Motor neuron (in vitro differentiated cells): ENCODE data around the gene TEDC2. TPM values are rescaled to one million over a fixed set of nuclear protein-coding genes. Genes with fewer than 3 reads are reported as not detected.

ENCODE experiments used
- ATAC-seq, 8 experiments: fragments of 200-7000 bp; cut with Tn5 transposase; replicated peaks in 6 of 8; 2 replicates each; pipeline ENCODE4 v1.8.0; 2021; ENCODE audit warnings: mild to moderate bottlenecking in 8 of 8, moderate library complexity in 8 of 8
- H3K27ac ChIP-seq, 2 donors: fragments of 250-450 bp; sonication (Bioruptor Pico); 2 replicates each; pipeline ENCODE4 v1.9.0; 2021; ENCODE audit warnings: antibody characterized with exemption in 2 of 2, mild to moderate bottlenecking in 2 of 2, moderate library complexity in 1 of 2
- H3K4me1 ChIP-seq, 2 donors: fragments of 250-450 bp; sonication (Bioruptor Pico); replicated peaks in 1 of 2; 2 replicates each; pipeline ENCODE4 v1.6.1; 2021; ENCODE audit warnings: antibody characterized with exemption in 2 of 2, mild to moderate bottlenecking in 2 of 2, moderate library complexity in 1 of 2
- H3K4me3 ChIP-seq, 5 donors: fragments of 250-450 bp; sonication (Bioruptor Pico); 2 replicates each; pipeline ENCODE4 v1.9.0; 2021; ENCODE audit warnings: antibody characterized with exemption in 5 of 5, mild to moderate bottlenecking in 5 of 5, moderate library complexity in 4 of 5
- whole genome bisulfite sequencing, 10 experiments: fragments of 450-650 bp; shearing (Covaris generic); methylation state at CpG; one replicate each; pipeline ENCODE4 v1.0.0; 2022; 5-methylcytosine and 5-hydroxymethylcytosine counted together
- in situ Hi-C, 9 experiments: fragments of 400-800 bp; cut with MboI; loops; one replicate each; pipeline ENCODE4 v1.15.0; 2021; ENCODE audit warnings: low sequenced_read_pairs in 9 of 9, low pct_unique_long_range_greater_than_20kb in 2 of 9; ENCODE audit not compliant: unreplicated experiment in 9 of 9
- total RNA-seq, 8 experiments: library from RNA; unstranded; fragments of 300-600 nt; gene quantifications; 2 replicates each; pipeline versions ENCODE4 v1.2.3 to v1.2.4, GENCODE V29; 2022

The TEDC2 gene
- total RNA-seq, 8 experiments from 2014 or later = 0.61 to 26.8 (median 10.0) TPM

DNA sequence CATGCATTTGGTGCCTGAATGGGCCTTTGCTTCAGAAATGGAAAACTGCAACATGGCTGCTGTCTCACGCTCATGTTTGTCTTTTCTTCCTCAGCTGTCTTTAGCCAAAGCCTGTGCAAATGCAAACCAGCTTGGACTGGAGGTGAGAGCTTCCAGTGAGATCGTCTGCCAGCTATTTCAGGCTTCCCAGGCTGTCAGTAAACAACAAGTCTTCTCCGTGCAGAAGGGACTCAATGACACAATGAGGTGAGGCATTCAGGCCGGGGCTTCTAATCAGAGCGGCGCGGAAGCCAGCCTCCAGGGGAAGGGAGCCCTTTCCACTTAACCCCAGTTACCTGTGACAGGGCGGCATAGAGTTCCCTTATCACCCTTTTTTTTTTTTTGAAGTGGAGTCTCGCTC, 16.4 kb upstream of the TEDC2 start:
- ATAC-seq = peak in 5 of 8 experiments; percentile 52 to 85 (median 63)
- WGBS, 10 experiments = 38 to 100% (median 94%) methylated on average over 1 to 8 of the region's 9 CpGs; no CpG with 5 or more reads in 2 of the 10 experiments
- in situ Hi-C loops = loop anchor here in 1 of 9 experiments (25.0 kb wide), 1 partner anchor 106 kb away; the partner anchor contains the start of gene ABCA3
- Histone ChIP-seq H3K27ac (no peak overlapping the region), H3K4me3 (no peak overlapping the region), H3K4me1 (no peaks in the 10 kb centered on the region)

DNA sequence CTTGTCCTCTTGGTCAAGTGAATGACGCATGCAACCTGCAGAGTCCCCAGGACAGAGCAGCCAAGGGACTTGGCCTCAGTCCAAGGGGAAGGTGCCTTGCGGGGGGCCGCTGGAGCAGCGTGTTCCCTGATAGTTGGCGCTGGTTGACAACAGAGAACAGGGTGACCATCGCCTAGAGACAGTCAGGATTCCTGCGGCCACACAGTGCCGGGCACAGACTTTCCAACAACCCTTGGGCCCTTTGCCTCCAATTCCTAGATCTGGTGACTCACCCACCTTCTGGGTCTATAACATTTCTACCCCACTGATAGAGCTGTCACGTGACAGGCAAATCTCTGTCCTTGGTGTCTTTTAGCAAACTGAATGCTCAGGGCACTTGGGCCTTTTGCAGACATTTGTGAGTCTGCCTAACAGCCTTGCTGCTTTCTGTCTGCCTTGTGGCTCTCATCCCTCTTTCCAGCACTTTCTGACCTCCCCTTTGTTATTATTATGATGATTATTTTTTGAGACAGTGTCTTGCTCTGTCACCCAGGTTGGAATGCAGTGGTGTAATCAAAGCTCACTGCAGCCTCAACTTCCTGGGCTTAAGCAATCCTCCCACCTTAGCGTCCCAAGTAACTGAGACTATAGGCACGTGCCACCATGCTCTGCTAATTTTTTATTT, 11.9 kb upstream of the TEDC2 start:
- in situ Hi-C loops = loop anchor here in 1 of 9 experiments (25.0 kb wide), 1 partner anchor 111 kb away; the partner anchor contains the start of gene ABCA3

DNA sequence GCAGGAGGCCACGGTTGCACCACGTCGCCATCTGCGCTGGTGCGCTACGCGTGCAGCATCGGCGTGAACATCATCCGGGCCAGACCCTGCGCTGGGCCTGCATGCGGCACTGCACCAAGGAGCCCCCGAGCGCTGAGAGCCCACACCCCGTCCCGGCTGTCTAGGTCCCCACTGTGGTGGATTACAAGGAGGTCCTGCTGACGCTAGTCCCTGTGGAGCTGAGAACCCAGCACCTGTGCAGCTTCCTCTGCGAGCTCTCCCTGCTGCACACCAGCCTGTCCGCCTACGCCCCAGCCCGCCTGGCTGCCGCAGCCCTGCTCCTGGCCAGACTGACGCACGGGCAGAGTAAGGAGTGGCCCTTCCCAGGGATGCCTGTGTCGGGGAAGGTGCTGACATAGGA, 10.8 kb upstream of the TEDC2 start:
- Histone ChIP-seq H3K27ac (no peak overlapping the region), H3K4me3 (no peak overlapping the region), H3K4me1 (no peaks in the 10 kb centered on the region)
- WGBS, 10 experiments = 94 to 100% (median 98%) methylated on average over 3 to 9 of the region's 25 CpGs; no CpG with 5 or more reads in 5 of the 10 experiments
- ATAC-seq = no peak
- in situ Hi-C loops = loop anchor here in 1 of 9 experiments (25.0 kb wide), 1 partner anchor 112 kb away; the partner anchor contains the start of gene ABCA3

More for the DNA sequence above, 11.9 kb upstream of the TEDC2 start:
- ATAC-seq = no peak
- no peak overlapping the region for H3K27ac ChIP-seq
- H3K4me1 ChIP-seq = no peaks in the 10 kb centered on the region
- H3K4me3 ChIP-seq = no peak overlapping the region
- 40 to 100% (median 95%) methylated on average over 1 to 4 of the region's 11 CpGs; no CpG with 5 or more reads in 1 of the 10 experiments for WGBS, 10 experiments

DNA sequence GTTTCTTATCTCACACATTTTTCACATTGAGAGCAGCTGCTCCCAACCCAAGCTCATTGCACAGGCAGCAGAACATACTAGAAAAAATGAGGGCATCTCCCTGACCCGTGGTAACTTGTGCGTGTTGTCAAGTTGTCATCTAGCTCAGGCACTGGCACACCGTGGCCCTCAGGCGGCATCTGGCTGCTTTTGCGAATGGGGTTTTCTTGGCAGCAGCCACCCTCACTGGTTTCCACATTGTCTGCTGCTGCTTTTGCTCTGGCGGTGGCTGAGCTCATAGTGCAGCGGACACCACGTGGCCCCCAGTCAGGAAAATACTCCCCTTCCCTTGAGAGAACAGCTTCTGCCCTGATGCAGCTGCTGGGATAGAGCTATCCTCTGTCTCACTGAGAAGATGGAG, 9.4 kb upstream of the TEDC2 start:
- H3K27ac ChIP-seq = no peak overlapping the region
- ATAC-seq = no peak
- no peaks in the 10 kb centered on the region for H3K4me1 ChIP-seq
- 81 to 100% (median 96%) methylated on average over 2 to 4 of the region's 8 CpGs; no CpG with 5 or more reads in 3 of the 10 experiments for WGBS, 10 experiments
- H3K4me3 ChIP-seq = no peak overlapping the region
- in situ Hi-C loops = no loop called here

DNA sequence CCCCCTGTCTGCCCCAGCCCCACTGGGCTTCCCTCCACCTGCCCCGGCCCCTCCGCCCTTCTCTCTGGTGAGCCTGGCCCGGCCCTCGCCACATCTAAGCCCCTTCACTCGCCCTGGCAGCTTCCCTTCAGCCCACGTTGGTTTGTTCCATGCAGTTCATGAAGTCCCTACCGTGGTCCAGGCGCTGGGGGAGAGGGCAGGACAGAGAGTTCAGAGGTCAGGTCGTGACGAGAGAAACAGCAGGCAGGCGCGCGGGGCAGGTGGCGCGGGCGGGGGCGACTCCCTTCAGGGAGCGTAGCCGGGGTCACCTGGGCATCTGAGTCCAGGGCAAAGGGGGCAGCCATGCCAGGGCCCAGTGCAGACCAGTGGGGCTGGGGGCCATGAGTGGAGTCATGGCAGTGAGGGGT, 8.9 kb upstream of the TEDC2 start:
- no CpG with 5 or more reads among the region's 19 CpGs for WGBS, 10 experiments
- Histone ChIP-seq H3K4me1 (no peaks in the 10 kb centered on the region), H3K27ac (no peak overlapping the region), H3K4me3 (no peak overlapping the region)
- in situ Hi-C loops = no loop called here
- no peak for ATAC-seq

DNA sequence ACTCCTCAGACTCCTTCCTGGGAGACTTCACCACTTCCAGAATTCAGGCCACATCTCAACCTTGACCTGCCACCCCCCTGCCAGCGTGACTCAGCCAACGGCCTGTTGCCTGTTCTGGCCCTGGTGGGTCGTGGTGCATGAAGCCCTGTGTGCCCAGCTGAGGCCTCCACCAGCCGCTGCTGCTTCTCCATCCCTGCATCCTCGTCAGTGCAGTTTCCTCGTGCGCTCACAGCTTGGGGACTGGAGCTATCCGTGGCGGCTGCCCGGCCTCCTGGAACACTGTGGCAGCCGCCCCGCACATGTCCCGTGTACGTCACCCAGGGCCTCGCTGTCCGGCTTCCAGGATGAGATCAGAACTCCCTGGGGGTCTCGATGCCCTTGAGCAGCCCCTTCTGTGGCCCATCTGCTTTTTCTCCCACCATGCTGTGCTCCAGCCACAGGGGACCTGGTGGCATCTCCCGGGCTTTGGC, 8.0 kb upstream of the TEDC2 start:
- in situ Hi-C loops = no loop called here
- Histone ChIP-seq H3K27ac (no peak overlapping the region), H3K4me3 (no peak overlapping the region), H3K4me1 (no peaks in the 10 kb centered on the region)
- WGBS, 10 experiments = 100% methylated on average over 1 of the region's 18 CpGs; no CpG with 5 or more reads in 9 of the 10 experiments
- ATAC-seq = no peak

DNA sequence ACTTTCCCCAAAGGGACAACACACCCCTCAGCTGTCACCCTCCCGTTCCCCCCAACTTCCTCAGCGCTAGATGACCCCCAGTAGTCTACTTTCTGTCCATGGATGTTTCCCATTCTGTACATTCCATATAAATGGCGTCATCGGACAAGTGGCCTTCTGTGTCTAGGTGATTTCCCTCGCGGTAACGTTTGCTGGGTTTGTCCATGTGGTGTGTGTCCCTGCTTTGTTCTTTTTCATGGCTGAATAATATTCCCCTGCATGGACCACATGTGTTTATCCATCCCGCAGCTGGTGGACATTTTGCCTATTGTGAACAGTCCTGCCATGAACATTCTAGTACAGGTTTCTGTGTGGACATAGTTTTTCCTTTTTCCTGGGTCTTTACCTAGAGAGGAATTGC, 7.3 kb upstream of the TEDC2 start:
- in situ Hi-C loops = no loop called here
- H3K4me1 ChIP-seq = no peaks in the 10 kb centered on the region
- H3K4me3 ChIP-seq = no peak overlapping the region
- H3K27ac ChIP-seq = no peak overlapping the region
- 90 to 100% (median 96%) methylated on average over 1 to 8 of the region's 8 CpGs; no CpG with 5 or more reads in 1 of the 10 experiments for WGBS, 10 experiments
- no peak for ATAC-seq

DNA sequence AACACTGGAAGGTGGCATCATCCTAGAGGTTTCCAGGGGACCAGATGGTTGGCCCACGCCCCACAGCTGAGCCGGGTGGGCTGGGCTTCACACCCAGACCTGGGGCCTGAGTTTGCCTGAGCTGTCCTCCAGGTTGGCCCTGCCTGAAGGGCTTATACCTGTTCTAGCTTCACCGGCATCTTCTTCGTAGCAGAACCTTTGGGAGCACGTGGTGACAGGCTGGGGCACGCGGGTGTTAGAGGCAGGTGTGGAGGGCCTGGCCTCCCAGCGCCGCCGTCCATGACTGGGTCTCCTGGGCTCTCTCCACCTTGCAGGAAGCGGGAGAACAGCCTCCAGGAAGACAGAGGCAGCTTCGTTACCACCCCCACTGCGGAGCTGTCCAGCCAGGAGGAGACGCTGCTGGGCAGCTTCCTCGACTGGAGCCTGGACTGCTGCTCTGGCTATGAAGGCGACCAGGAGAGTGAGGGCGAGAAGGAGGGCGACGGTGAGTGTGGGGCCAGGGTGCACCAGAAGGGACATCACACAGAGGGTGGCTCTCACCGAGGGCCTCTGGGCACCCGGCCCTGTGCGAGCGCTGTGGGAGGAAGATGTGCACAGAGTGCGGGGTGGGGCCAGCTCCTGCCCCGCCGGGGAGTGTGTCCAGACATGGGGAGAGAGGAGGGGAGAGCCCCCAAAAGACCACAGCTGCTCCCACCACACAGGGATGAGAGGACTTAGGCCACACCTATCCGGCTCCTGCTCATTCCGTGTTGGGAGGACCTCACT, 4.6 kb upstream of the TEDC2 start:
- in situ Hi-C loops = no loop called here
- 62 to 94% (median 88%) methylated on average over 2 to 7 of the region's 28 CpGs; no CpG with 5 or more reads in 7 of the 10 experiments for WGBS, 10 experiments
- H3K27ac ChIP-seq = no peak overlapping the region
- peaks cover 0 to 10% of the 10 kb centered on the region in 2 donors for H3K4me1 ChIP-seq
- ATAC-seq = no peak
- H3K4me3 ChIP-seq = no peak overlapping the region

DNA sequence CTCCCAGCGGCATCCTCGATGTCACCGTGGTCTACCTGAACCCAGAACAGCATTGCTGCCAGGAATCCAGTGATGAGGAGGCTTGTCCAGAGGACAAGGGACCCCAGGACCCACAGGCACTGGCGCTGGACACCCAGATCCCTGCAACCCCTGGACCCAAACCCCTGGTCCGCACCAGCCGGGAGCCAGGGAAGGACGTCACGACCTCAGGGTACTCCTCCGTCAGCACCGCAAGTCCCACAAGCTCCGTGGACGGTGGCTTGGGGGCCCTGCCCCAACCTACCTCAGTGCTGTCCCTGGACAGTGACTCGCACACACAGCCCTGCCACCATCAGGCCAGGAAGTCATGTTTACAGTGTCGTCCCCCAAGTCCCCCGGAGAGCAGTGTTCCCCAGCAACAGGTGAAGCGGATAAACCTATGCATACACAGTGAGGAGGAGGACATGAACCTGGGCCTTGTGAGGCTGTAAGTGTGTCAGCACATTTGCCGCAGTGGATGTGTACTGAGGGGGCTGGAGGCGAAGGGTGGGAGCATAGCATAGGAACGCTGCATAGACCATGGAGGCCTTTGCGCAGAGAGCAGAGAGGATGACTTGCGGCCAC, 3.3 kb upstream of the TEDC2 start:
- in situ Hi-C loops = no loop called here
- WGBS, 10 experiments = 92 to 100% (median 98%) methylated on average over 2 to 9 of the region's 21 CpGs; no CpG with 5 or more reads in 6 of the 10 experiments
- ATAC-seq = no peak
- H3K4me3 ChIP-seq = no peak overlapping the region
- H3K4me1 ChIP-seq = peaks cover 3 to 16% of the 10 kb centered on the region in 2 donors
- no peak overlapping the region for H3K27ac ChIP-seq

DNA sequence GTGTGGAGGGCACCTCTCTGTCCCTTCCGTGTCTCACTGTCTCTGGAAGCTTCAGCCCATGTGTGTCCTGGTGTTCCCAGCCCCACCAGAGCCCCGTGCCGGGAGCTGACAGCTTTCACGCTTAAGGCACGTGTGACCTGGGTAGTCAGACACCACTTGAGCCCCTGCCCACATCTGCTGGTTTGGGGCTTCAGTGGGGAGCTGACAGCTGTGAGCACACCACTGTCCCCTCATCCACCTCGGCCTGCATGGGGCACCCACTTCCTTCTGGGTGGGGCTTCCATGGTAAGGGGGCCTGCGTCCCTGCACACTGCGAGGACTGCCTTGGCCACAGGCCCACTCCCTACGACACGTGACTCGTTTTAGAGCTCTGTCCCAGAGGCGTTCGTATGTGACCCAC, 2.6 kb upstream of the TEDC2 start:
- no peak for ATAC-seq
- H3K4me1 ChIP-seq = peaks cover 3 to 16% of the 10 kb centered on the region in 2 donors
- no peak overlapping the region for H3K27ac ChIP-seq
- in situ Hi-C loops = no loop called here
- WGBS, 10 experiments = 68 to 100% (median 87%) methylated on average over 1 to 5 of the region's 13 CpGs; no CpG with 5 or more reads in 5 of the 10 experiments
- no peak overlapping the region for H3K4me3 ChIP-seq

DNA sequence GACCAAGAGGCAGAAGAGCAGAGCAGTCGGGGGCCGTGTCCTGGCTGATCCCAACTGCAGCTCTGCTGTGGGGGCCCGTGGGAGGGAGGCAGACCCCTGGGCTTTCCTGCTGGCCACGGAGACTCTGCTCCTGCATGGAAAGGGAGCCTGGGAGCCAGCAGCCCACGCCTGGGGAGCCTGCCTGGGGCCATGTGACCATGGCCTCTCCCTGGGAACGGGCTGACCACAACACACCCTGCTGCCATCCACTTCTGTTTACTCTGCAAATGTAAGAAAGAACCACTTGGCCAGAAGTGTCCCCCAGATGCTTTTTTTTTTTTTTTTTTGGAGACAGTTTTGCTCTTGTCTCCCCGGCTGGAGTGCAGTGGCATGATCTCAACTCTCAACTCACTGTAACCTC, 2.0 kb upstream of the TEDC2 start:
- Histone ChIP-seq H3K4me3 (no peak overlapping the region), H3K4me1 (peaks cover 3 to 16% of the 10 kb centered on the region in 2 donors), H3K27ac (no peak overlapping the region)
- WGBS, 10 experiments = 20 to 100% (median 60%) methylated on average over 1 to 4 of the region's 7 CpGs; no CpG with 5 or more reads in 3 of the 10 experiments
- peak in 1 of 8 experiments; percentile 5 for ATAC-seq
- in situ Hi-C loops = no loop called here

DNA sequence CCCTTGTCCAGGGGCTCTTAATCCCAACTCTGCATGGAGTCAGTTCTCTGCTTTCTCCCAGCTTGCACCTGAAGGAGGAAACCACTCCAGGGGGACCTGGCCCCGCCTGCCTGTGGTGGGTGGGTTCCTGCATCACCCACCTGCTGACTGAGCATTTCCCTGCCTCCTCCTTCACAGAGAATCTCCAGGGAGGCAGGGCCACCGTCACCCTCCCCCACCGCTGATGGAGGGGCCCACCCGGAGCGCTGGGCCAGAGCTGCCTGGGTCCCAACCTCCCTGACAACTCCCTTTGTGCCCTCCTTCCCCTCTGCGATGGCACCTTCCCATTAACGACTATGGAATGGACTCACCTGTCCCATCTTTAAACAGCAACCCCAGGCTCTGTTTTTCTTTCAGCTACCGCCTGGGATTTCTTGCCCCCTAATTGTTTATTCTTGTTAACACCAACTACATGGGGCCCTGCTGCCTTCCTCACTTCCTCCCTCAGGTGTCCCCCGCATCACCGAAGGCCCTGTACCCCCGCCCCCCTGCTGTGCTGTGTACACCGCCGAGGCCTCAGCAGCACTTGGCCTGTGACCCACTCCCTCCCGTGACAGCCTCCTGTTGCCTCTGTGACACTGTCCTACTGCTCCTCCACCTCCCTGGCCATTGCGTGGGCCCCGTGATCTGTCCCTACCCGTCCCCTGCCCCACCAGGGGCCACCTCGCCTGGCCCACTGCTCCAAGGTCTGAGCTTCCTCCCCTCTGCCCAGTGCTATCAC, 842 bp upstream of the TEDC2 start:
- in situ Hi-C loops = no loop called here
- WGBS, 10 experiments = 29% methylated on average over 4 of the region's 18 CpGs; no CpG with 5 or more reads in 9 of the 10 experiments
- no peak for ATAC-seq

More for the DNA sequence above, 842 bp upstream of the TEDC2 start:
- peak overlapping the region; percentile 65 to 89 (median 70) for H3K4me3 ChIP-seq
- H3K27ac ChIP-seq = peak overlapping the region in 1 of 2 donors; percentile 58
- peaks cover 3 to 16% of the 10 kb centered on the region in 2 donors for H3K4me1 ChIP-seq
